HG02943 (cell line): ENCODE measurements around the gene OR2F1.

Source experiments
- ATAC-seq: cut with Tn5 transposase; IDR thresholded peaks from one replicate; pipeline ENCODE4 v1.9.1; 2021; ENCODE audit warnings: mild to moderate bottlenecking, low read depth, moderate library complexity; ENCODE audit not compliant: unreplicated experiment

OR2F1 gene

DNA sequence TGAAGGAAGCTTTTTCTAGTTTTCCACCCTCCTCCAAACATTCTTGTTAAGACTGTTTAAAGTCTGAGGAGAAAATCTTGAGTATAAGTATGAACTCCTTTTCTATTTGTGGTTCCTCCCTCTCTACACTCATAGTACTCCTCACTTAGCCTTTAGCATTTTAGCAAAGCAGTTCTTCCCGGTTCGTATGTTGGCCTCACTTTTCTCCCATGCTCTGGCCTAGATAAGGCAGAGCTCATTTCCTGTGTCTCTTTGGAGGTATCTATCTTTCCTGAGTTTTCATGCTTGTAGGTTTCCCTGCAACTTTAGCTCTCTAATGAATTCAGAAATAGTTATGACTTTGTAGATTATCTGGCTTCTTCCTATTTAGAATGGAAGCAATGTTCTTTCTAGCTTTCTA is 5.9 kb upstream of the OR2F1 start:
- no peak for ATAC-seq

GRCh38 chr7:143953421-143953820 is 1.2 kb upstream of the OR2F1 start:
- no peak for ATAC-seq

- ATAC-seq: no peak
Observed at GRCh38 chr7:143954135-143954534, 509 bp upstream of the OR2F1 start.

DNA sequence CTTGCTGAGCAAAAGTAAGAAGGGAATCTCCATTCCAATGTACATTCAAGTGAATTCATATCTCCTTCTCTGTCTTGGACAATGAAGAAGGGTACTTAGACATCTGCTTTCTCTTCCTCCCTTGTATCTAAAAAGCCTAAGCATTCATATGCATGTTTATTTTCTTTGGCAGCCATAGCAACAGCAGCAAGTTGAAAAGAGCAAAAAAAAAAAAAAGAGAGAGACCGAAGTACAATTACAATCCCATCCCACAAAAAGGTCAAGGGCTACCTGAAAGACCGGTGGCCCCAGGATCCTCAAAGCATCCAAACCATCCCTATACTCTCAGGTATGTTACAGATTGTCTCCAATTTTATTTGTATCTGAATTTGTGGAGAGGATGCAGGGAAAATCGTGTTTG is 4.1 kb downstream of the OR2F1 start:
- ATAC-seq: no peak

GRCh38 chr7:143960813-143961610 is 6.4 kb downstream of the OR2F1 start:
- ATAC-seq: no peak

- no peak for ATAC-seq
Observed at GRCh38 chr7:143965280-143965679, 10.6 kb downstream of the OR2F1 start.

GRCh38 chr7:143967398-143967797 is 12.8 kb downstream of the OR2F1 start:
- no peak for ATAC-seq

GRCh38 chr7:143973870-143974416 is 19.3 kb downstream of the OR2F1 start:
- ATAC-seq: no peak

DNA sequence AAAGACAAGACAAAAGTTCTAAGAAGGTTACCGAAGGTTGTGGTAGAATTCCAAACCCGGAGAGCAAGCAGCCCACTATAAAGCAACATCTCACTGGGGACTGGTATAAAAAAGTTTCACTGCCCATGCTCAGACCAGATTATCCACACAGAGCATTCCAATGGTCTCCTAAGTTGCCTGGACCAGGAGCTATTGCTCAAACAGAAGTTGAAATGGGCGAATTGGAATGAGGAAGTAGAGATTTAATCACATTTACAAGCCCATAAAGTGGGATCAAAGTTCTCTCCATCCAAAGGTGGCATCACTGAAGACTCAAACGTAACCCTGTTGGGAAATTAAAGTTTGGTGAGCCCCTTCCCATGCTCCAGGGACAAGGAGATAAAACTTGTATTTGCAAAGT is 19.8 kb downstream of the OR2F1 start:
- ATAC-seq: no peak

DNA sequence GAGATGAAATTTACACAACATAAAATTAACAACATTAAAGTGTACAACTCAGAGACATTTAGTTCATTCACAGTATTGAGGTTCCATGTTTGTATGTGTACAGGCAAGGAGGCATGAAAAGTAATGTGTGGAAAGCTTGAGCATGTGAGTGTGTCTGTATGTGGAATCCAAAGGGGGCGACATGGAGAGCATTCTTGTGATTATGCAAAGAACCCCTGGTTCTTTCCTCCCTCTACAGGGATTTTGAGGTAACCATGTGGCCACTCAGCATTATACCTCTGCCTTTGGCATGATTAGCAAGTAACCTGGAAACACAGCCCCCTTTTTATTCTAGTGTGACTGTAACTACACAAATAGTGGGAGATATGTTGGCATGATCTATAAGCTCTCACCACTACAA is 21.0 kb downstream of the OR2F1 start:
- no peak for ATAC-seq

- no peak for ATAC-seq
Observed at GRCh38 chr7:143978585-143978984, 23.9 kb downstream of the OR2F1 start.

DNA sequence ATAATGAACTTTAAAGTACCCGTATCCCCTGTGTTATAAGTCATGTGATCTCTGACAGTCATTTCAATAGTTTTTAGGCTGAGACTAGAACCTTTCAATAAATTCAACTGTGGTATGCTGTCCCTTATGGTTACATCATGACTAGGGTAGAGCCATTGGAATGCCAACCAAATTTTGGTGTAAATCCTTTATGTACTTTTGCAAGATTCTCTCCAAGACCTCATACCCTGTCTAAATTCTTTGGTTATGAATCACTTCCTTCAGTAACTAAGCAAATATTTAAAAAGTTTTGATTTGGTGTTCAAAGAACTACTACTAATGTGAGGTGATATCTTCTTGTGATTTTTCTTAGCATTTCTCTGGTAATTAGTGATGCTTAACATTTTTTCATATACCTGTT is 24.7 kb downstream of the OR2F1 start:
- ATAC-seq: no peak

DNA sequence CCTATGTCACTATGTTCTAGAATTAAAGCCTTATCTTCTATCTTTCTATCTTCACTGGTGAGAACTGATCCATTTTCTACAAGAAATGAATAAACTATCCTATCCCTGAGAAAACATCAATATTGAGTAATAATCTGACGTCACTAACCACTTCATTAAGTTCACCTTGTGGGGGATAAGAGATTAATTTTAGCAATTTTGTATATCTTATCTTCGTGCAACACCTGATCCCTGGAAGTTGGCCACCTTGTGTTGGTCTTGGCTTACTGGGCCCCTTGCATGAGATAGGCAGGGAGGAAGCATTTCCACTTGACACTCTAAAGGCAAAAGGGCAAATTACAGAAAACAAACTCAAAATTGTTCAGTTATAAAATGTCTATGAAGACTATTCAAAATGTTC is 25.4 kb downstream of the OR2F1 start:
- no peak for ATAC-seq

- ATAC-seq: no peak
Observed at GRCh38 chr7:143980746-143981510, 26.3 kb downstream of the OR2F1 start.

DNA sequence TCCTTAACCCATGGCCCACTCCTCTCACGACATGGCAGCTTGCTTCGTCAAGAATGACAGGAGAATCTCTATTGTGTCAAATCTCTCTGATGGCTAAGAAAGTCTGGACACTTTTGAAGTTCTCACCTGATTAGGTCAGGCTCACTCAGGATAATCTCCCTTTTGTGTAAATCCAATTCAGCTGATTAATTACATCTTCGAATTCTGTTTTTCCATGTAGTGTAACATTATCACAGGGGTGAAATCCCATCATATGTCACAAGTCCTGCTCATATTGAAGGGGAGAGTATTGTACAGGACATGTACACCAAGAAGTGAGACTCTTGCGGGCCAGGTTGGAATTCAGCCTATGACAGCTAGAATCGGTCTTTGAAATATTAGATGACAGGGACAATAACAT is 29.3 kb downstream of the OR2F1 start:
- ATAC-seq: no peak

DNA sequence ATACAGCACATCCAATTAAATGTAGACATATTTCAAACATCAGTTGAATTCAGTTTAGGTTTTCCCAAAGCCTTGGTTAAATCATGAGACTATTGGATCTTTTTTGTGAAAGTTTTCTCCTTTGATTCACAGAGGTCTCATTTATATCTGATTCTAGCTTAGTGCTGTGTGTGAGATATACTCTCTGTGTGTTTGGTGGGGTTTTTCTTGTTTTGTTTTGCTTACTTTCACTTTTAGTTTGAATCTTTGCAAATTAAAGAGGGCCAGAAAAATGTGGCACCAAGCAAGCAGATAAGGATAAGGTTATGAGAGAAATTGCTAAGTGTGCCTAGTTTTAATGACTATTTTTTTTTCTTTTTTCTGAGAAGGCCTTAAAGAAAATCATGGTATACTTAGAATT is 32.9 kb downstream of the OR2F1 start:
- no peak for ATAC-seq

GRCh38 chr7:143988976-143989745 is 34.5 kb downstream of the OR2F1 start:
- no peak for ATAC-seq

DNA sequence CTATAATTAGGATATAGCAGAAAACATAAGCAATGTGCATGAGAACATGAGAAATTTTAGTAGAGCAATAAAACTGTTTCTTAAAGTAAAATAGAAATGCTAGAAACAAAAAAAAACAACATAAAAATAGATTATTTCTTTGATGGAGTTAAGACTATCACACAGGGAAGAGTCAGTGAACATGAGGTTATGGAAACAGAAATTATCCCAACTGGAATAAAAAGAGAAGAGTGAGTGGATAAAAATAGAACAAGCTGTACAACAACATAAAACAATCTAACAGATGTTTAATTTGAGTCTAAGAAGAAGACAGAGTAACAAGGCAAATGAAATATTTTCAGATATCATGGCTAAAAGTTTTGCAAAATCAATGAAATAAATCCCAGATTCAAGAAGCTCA is 38.0 kb downstream of the OR2F1 start:
- ATAC-seq: no peak

DNA sequence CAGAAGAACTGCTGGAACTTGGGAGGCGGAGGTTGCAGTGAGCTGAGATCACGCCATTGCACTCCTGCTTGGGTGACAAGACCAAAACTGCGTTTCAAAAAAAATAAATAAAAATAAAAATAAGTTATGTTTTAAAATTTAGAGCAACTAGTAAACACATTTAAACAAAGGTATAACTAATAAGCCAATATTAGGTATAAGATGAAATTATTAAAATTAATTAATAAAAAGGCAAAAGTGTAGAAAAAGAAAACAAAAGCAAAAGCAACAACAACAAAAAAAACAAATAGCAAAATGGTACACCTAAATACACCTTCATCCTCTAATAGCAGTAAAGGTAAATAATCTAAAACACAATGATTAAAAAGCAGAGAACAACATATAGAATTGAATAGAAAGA is 39.3 kb downstream of the OR2F1 start:
- ATAC-seq: no peak

GRCh38 chr7:144000020-144000419 is 45.4 kb downstream of the OR2F1 start, which contains the start of gene OR6B1:
TSS of gene OR6B1 (plus strand) at chr7:144000320. CDS start at chr7:144003997, 3,677 bp downstream.
- no peak for ATAC-seq

DNA sequence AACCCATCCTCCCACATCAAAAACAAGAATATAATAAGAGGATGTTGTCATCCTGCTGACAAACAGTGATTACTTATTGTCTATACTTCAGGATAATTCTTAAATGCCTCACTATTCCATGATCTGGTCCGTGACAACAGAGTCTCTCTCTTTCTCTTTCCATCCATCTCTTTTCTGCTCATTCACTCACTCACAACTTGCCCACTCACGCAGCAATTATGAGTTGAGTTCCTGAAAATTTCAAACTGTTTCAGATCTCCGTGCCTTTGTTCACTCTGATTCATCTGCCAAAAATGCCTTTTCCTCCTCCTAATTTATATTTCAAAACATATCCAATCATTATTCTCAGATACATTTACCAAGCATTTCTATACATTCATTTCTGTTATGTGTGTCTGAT is 46.9 kb downstream of the OR2F1 start:
- no peak for ATAC-seq
